Heart right ventricle (tissue), 16 donors: Measurements from ENCODE around the gene SLC4A2. TPM values are rescaled to one million over a fixed set of nuclear protein-coding genes. Genes with fewer than 3 reads are reported as not detected.

Source experiments
- ATAC-seq, 8 donors: fragments of 200-7000 bp; cut with Tn5 transposase; one replicate each; pipeline ENCODE4 v1.9.1; 2020; ENCODE audit warnings: mild to moderate bottlenecking in 8 of 8, moderate library complexity in 8 of 8, moderate number of reproducible peaks in 1 of 8
- DNase-seq, 2 donors: peaks; one replicate each; pipeline ENCODE4 v3.0.0-alpha.2; 2020
- H3K27ac ChIP-seq, 10 donors: fragments of 200-600 bp; sonication (generic) in 2 of 10; one replicate each; pipeline versions ENCODE4 v1.5.0 to v1.8.0; 2020 to 2022; ENCODE audit warnings: mild to moderate bottlenecking in 3 of 10
- H3K27me3 ChIP-seq, 7 donors: fragments of 200-600 bp; one replicate each; pipeline ENCODE4 v1.8.0; 2021 to 2022; ENCODE audit warnings: mild to moderate bottlenecking in 2 of 7
- H3K36me3 ChIP-seq, 9 donors: fragments of 200-600 bp; sonication (generic) in 1 of 9; one replicate each; pipeline versions ENCODE4 v1.5.0 to v1.8.0; 2020 to 2022; ENCODE audit warnings: mild to moderate bottlenecking in 2 of 9
- H3K4me1 ChIP-seq, 9 donors: fragments of 200-600 bp; sonication (generic) in 1 of 9; one replicate each; pipeline versions ENCODE4 v1.5.0 to v1.8.0; 2020 to 2022; ENCODE audit warnings: mild to moderate bottlenecking in 4 of 9
- H3K4me3 ChIP-seq, 10 donors: fragments of 200-600 bp; sonication (generic) in 2 of 10; one replicate each; pipeline versions ENCODE4 v1.5.0 to v1.8.0; 2020 to 2022; ENCODE audit warnings: mild to moderate bottlenecking in 7 of 10, moderate library complexity in 2 of 10
- H3K9me3 ChIP-seq, 11 donors: fragments of 200-600 bp in 10 of 11; sonication (generic) in 2 of 11; one replicate each; pipeline versions ENCODE4 v1.5.0 to v1.8.0; 2013 to 2022; ENCODE audit warnings: mild to moderate bottlenecking in 2 of 11, control low read depth in 1 of 11, moderate library complexity in 1 of 11
- WGBS, 2 donors: extraction: QIAGEN DNeasy Blood & Tissue Kit; methylation state at CpG; one replicate each; pipeline ENCODE4 v1.1.7; 2013; ENCODE audit warnings: inconsistent platforms in 1 of 2; 5-methylcytosine and 5-hydroxymethylcytosine counted together
- intact Hi-C, 10 donors: fragments of 100-400 bp; cut with DNase I; formaldehyde crosslinking; loops; one replicate each; pipeline versions ENCODE4 v1.11.1 to v1.14.2; 2022
- long read RNA-seq, 3 donors: library from polyadenylated mRNA; unstranded; transcript quantifications; one replicate each; pipeline ENCODE4 v2.0.0, GENCODE V29; 2020 to 2021
- polyA plus RNA-seq, 2 donors: library from polyadenylated mRNA; stranded (reverse); fragments of 200-250 nt; gene quantifications; one replicate each; pipeline ENCODE4 v1.2.3, GENCODE V29; 2013
- total RNA-seq, 10 donors: library from RNA; stranded (reverse); fragmentation: NEBNext Ultra II Directional in 3 of 10; extraction: Animal tissue kit (Norgen Biotek cat#: 25700) in 3 of 10; gene quantifications; one replicate each; pipeline versions ENCODE4 v1.2.1 to v1.2.4, GENCODE V29; 2021 to 2023
- TF ChIP-seq, protein P1 (sequence below), 9 donors: fragments of 200-600 bp; sonication (generic) in 2 of 9; IDR thresholded peaks; one replicate each; pipeline versions ENCODE4 v1.5.0 to v1.8.0; 2021 to 2022; ENCODE audit warnings: antibody characterized with exemption in 9 of 9, mild to moderate bottlenecking in 5 of 9, moderate library complexity in 1 of 9
- donor health status: Arrhythmogenic right ventricular cardiomyopathy.
- donor health status: ischemic (EF 13 %, LVEDD 7.1; RV severe dilation, severe dysfunction).
- donor health status: healthy with polysubstance abuse.
- donor health status: DM: no; HTN: yes; CAD: no.
- donor health status: DM: no; HTN: no; CAD: no.
- donor health status: ischemic (EF 25% LVEDD 6.9; RV normal size, moderate dysfunction).
- donor health status: ischemic (EF 25% LVEDD 5.7; RV mildly dilated, moderate dysfunction).
- donor health status: healthy.
- donor health status: DM: yes; HTN: yes; CAD: no.
- donor health status: Ischemic cardiomyopathy.
- donor health status: ischemic (EF 35%, LVEDD 5.7; RV mildly dilated, moderate dysfunction).
- donor health status: nonischemic (EF 11% LVEDD 7.7; RV severe dilation, severe dysfunction).
- donor health status: DM: yes; HTN: yes; CAD: no.
- donor health status: PGD.
- donor health status: ischemic (EF 29% LVEDD 5.4; RV normal size, mild dysfunction).
- donor health status: nonischemic (EF 23%, LVEDD 6.1; RV moderate dilation, normal function).

SLC4A2 gene, protein sequence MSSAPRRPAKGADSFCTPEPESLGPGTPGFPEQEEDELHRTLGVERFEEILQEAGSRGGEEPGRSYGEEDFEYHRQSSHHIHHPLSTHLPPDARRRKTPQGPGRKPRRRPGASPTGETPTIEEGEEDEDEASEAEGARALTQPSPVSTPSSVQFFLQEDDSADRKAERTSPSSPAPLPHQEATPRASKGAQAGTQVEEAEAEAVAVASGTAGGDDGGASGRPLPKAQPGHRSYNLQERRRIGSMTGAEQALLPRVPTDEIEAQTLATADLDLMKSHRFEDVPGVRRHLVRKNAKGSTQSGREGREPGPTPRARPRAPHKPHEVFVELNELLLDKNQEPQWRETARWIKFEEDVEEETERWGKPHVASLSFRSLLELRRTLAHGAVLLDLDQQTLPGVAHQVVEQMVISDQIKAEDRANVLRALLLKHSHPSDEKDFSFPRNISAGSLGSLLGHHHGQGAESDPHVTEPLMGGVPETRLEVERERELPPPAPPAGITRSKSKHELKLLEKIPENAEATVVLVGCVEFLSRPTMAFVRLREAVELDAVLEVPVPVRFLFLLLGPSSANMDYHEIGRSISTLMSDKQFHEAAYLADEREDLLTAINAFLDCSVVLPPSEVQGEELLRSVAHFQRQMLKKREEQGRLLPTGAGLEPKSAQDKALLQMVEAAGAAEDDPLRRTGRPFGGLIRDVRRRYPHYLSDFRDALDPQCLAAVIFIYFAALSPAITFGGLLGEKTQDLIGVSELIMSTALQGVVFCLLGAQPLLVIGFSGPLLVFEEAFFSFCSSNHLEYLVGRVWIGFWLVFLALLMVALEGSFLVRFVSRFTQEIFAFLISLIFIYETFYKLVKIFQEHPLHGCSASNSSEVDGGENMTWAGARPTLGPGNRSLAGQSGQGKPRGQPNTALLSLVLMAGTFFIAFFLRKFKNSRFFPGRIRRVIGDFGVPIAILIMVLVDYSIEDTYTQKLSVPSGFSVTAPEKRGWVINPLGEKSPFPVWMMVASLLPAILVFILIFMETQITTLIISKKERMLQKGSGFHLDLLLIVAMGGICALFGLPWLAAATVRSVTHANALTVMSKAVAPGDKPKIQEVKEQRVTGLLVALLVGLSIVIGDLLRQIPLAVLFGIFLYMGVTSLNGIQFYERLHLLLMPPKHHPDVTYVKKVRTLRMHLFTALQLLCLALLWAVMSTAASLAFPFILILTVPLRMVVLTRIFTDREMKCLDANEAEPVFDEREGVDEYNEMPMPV
- total RNA-seq (10 to 100 TPM; 36.0 to 80.5 (median 47.6) TPM), polyA plus RNA-seq (100 to 1,000 TPM; 101 to 109 TPM)
- long read RNA-seq, donor 1, full-length matches to known transcripts: 50 of 89 reads
- long read RNA-seq, donor 1, partial matches to known transcripts: 25 of 89 reads
- long read RNA-seq, donor 1, other reads (novel, unspliced or antisense): 14 of 89 reads
- long read RNA-seq, donor 2, full-length matches to known transcripts: 68 of 113 reads
- long read RNA-seq, donor 2, partial matches to known transcripts: 32 of 113 reads
- long read RNA-seq, donor 2, other reads (novel, unspliced or antisense): 13 of 113 reads
- long read RNA-seq, donor 3, full-length matches to known transcripts: 1 of 35 reads
- long read RNA-seq, donor 3, partial matches to known transcripts: 31 of 35 reads
- long read RNA-seq, donor 3, other reads (novel, unspliced or antisense): 3 of 35 reads

DNA sequence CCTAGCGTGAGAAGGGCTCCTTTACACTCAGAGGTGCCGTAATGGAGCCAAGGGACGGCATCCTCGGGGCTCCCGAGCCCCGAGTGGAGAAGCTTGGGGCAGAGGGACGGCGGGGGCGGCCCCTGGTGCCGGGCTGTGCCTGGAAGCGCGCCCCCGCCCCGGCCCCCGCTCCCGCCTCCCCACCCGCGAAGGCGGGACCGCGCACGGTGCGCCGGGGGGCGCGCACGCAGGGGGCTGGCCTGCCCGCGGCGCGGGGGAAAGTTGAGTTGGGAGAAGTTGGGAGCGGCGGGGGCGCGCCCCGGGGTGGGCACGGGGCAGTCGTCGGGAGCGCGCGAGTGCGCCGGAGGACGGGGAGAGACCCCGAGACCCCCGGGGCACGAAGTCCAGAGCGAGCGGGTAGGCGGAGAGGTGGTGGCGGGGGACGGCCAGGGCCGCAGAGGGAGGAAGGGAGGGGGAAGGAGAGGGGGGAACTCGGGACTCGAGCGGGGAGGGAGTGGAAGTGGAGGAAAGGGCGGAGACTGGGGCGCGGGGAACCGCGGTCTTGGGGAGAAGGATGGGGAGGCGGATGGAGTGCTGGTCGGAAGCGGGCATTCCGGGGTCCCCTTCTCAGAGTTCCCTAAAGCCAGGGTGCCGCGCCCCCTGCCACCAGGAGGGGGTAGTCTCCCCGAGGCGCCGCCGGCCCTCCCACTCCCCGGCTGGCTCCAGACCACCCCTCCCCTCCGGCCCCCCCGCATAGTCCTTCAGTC is at the start of gene SLC4A2:
Gene SLC4A2, plus strand, starts transcription at position 223 of the 746 bp plus-strand sequence. CDS start 2,399 bp downstream, outside the sequence.
- WGBS, 2 donors: 1% methylated on average over 61 to 75 of the region's 75 CpGs
- H3K36me3 ChIP-seq: peaks cover 0 to 15% (median 3%) of the 10 kb centered on the region in 9 donors
- peak; percentile 56 to 76 (median 63) for ATAC-seq
- peaks cover 34 to 60% (median 55%) of the 10 kb centered on the region in 9 donors for H3K4me1 ChIP-seq
- H3K9me3 ChIP-seq: no peaks in the 10 kb centered on the region
- peak; percentile 84 to 86 for DNase-seq
- no peaks in the 10 kb centered on the region for H3K27me3 ChIP-seq
- TF ChIP-seq, protein P1, sequence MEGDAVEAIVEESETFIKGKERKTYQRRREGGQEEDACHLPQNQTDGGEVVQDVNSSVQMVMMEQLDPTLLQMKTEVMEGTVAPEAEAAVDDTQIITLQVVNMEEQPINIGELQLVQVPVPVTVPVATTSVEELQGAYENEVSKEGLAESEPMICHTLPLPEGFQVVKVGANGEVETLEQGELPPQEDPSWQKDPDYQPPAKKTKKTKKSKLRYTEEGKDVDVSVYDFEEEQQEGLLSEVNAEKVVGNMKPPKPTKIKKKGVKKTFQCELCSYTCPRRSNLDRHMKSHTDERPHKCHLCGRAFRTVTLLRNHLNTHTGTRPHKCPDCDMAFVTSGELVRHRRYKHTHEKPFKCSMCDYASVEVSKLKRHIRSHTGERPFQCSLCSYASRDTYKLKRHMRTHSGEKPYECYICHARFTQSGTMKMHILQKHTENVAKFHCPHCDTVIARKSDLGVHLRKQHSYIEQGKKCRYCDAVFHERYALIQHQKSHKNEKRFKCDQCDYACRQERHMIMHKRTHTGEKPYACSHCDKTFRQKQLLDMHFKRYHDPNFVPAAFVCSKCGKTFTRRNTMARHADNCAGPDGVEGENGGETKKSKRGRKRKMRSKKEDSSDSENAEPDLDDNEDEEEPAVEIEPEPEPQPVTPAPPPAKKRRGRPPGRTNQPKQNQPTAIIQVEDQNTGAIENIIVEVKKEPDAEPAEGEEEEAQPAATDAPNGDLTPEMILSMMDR (IDR thresholded peaks at IDR 0.05): peak; percentile 15 to 72 (median 57)
- intact Hi-C loops: loop anchor here in 8 of 10 donors (1.0 to 10.0 kb wide), 7 partner anchors 21 to 55 kb away; partner anchors contain the start of genes FASTK (in 5 of the 8), ABCB8 (in 2 of the 8) and AGAP3 (in 1 of the 8)
- H3K4me3 ChIP-seq: peak within 1 kb of the TSS; percentile 70 to 95 (median 88)
- H3K27ac ChIP-seq: peak within 1 kb of the TSS; percentile 94 to 98 (median 97)

DNA sequence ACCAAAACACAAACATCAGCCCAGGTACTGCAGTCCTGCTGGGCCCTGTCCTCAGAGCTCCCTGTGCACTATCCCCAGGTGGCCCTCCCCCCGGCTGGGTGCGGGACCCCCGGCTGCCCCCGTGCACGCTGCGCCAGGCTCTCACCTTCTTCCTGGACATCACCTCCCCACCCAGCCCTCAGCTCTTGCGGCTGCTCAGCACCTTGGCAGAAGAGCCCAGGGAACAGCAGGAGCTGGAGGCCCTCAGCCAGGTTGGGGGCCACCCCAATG is 49.4 kb upstream of the SLC4A2 start:
- peak overlapping the region in 1 of 10 donors; percentile 15 for H3K27ac ChIP-seq
- DNase-seq (no peak), ATAC-seq (no peak)
- 55 to 60% methylated on average over 7 of the region's 7 CpGs for WGBS, 2 donors
- peaks cover 0 to 41% (median 0%) of the 10 kb centered on the region in 9 donors for H3K36me3 ChIP-seq
- no peaks in the 10 kb centered on the region for H3K9me3 ChIP-seq
- intact Hi-C loops: loop anchor here in 2 of 10 donors (10.0 kb wide), 2 partner anchors 45 to 115 kb away; no protein-coding TSS in a partner anchor
- H3K4me3 ChIP-seq: no peak overlapping the region
- TF ChIP-seq, protein P1 (IDR thresholded peaks at IDR 0.05): no peak
- peaks cover 0 to 19% (median 5%) of the 10 kb centered on the region in 7 donors for H3K27me3 ChIP-seq
- peaks cover 10 to 89% (median 58%) of the 10 kb centered on the region in 9 donors for H3K4me1 ChIP-seq

DNA sequence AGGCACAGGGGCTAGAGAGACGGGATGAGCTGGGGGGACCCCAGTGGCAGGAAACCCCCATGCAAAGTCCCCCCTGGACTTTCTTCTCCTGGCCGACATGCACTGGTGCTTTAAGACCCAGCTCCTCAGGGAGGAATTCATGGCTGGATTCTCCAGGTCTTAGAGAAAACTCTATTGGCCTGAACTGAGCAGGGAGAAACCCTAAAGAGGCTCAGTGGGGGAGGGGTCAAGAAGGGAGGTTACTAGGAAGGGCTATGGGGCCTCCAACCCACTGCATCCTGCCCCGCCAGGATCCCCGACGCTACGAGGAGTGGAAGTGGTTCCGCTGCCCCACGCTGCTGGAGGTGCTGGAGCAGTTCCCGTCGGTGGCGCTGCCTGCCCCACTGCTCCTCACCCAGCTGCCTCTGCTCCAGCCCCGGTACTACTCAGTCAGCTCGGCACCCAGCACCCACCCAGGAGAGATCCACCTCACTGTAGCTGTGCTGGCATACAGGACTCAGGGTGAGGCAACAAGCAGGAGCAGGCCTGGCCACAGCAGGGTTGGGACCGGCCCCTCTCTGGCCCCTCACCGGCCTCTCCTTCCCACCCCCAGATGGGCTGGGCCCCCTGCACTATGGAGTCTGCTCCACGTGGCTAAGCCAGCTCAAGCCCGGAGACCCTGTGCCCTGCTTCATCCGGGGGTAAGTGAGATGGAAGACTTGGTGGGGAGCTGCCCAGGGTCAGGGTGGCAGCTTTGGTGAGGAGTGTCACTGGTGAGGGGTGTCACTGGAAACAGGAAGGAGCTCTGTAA is 48.9 kb upstream of the SLC4A2 start:
- WGBS, 2 donors: 53 to 56% methylated on average over 18 of the region's 18 CpGs
- no peak for DNase-seq
- H3K36me3 ChIP-seq: peaks cover 0 to 36% (median 0%) of the 10 kb centered on the region in 9 donors
- intact Hi-C loops: loop anchor here in 2 of 10 donors (10.0 kb wide), 2 partner anchors 46 to 116 kb away; no protein-coding TSS in a partner anchor
- no peak for ATAC-seq
- no peak overlapping the region for H3K4me3 ChIP-seq
- peak overlapping the region in 2 of 10 donors; percentile 15 to 50 for H3K27ac ChIP-seq
- H3K4me1 ChIP-seq: peaks cover 10 to 91% (median 58%) of the 10 kb centered on the region in 9 donors
- no peaks in the 10 kb centered on the region for H3K9me3 ChIP-seq
- peaks cover 0 to 19% (median 5%) of the 10 kb centered on the region in 7 donors for H3K27me3 ChIP-seq
- TF ChIP-seq, protein P1 (IDR thresholded peaks at IDR 0.05): no peak
